ENCODE data around the gene GTSE1. TPM values are rescaled to one million over a fixed set of nuclear protein-coding genes. Genes with fewer than 3 reads are reported as not detected.

Gene GTSE1
- total RNA-seq, 2 donors from 2014 or later: 39.5 to 59.5 TPM

GRCh38 chr22:46380069-46380468 is 83.4 kb downstream of the GTSE1 start:
- Mint-ChIP-seq H3K27ac (peak overlapping the region; percentile 75), H3K36me3 (ENCODE audit: low read depth) (peaks cover 60% of the 10 kb centered on the region), H3K4me1 (peaks cover 33% of the 10 kb centered on the region), H3K9me3 (peaks cover 18% of the 10 kb centered on the region), H3K4me3 (no peak overlapping the region), H3K27me3 (ENCODE audit: insufficient read depth) (no peaks in the 10 kb centered on the region)
- TF ChIP-seq CTCF (conservative IDR thresholded peaks at IDR 0.05): no peak
- 92 to 93% methylated on average over 16 to 19 of the region's 19 CpGs for WGBS, 2 experiments (ENCODE audit: insufficient coverage in 1 of 2, insufficient read length in 1 of 2)
- H3K4me1 ChIP-seq (ENCODE audit: control insufficient read depth, insufficient read depth, low read length): peaks cover 12% of the 10 kb centered on the region
- peaks cover 25% of the 10 kb centered on the region for H3K36me3 ChIP-seq (ENCODE audit: control insufficient read depth, insufficient read depth, low read length)
- H3K4me3 ChIP-seq (ENCODE audit: low read length): no peak overlapping the region
- peaks cover 20% of the 10 kb centered on the region for H3K9me3 ChIP-seq (ENCODE audit: control insufficient read depth, low read length)
- H3K27me3 ChIP-seq (ENCODE audit: control insufficient read depth, insufficient read depth, low read length, poor library complexity, severe bottlenecking): no peaks in the 10 kb centered on the region
- H3K9ac ChIP-seq (ENCODE audit: extremely low read depth, low read length, poor library complexity, severe bottlenecking): no peak overlapping the region
- H3K27ac ChIP-seq (ENCODE audit: low read depth, low read length): peak overlapping the region; percentile 44
- DNase-seq: no peak

Other genes with a start within 250 kb of the GTSE1 start
- 10 to 100 TPM; 15.4 to 18.6 TPM for gene PPARA, start 146.3 kb upstream of the GTSE1 start, total RNA-seq
- gene CDPF1, start 46.6 kb upstream of the GTSE1 start, total RNA-seq: 10 to 100 TPM; 11.3 to 15.1 TPM
- under 1 TPM in 1 of 2 donors, not detected in 1; 0.04 TPM for gene PKDREJ, start 33.5 kb upstream of the GTSE1 start, total RNA-seq
- gene TTC38, start 28.9 kb upstream of the GTSE1 start, total RNA-seq: 10 to 100 TPM; 35.9 to 47.1 TPM
- gene TRMU, start 38.8 kb downstream of the GTSE1 start, total RNA-seq: 10 to 100 TPM; 79.7 to 84.5 TPM
- gene CELSR1, start 240.8 kb downstream of the GTSE1 start, total RNA-seq: 10 to 100 TPM; 24.4 to 34.1 TPM

Measured in endodermal cell (in vitro differentiated cells).